ENCODE results near the gene FNTB.

DNA sequence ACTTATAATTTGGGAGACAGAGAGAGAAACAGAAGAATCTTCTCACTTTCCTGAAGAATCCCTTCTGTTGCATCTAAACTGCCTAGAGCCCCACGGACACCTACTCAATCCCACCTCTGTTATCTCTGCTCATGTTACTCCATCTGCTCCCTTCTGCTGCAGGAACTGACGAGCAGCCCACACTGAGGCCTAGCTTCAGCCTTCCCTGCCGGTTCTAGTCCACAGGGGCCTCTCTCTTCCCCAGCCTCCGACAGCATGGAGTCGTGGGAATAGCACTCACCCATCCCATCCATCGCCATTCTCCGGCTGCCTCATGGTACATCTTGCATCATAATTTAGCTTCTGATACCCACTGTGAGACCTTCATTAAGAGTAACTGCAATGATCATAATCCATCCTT lies 18.5 kb upstream of the FNTB start:
- TF ChIP-seq EZH2 (IDR thresholded peaks at IDR 0.05; ENCODE audit: low read depth, unreplicated experiment) (no peak), EZH2phosphoT487 (IDR thresholded peaks at IDR 0.05; ENCODE audit: unreplicated experiment) (no peak), JUNB (IDR thresholded peaks at IDR 0.05; ENCODE audit: unreplicated experiment) (no peak), NANOG (IDR thresholded peaks at IDR 0.05; ENCODE audit: borderline replicate concordance) (no peak)
- TF ChIP-seq, protein P1, sequence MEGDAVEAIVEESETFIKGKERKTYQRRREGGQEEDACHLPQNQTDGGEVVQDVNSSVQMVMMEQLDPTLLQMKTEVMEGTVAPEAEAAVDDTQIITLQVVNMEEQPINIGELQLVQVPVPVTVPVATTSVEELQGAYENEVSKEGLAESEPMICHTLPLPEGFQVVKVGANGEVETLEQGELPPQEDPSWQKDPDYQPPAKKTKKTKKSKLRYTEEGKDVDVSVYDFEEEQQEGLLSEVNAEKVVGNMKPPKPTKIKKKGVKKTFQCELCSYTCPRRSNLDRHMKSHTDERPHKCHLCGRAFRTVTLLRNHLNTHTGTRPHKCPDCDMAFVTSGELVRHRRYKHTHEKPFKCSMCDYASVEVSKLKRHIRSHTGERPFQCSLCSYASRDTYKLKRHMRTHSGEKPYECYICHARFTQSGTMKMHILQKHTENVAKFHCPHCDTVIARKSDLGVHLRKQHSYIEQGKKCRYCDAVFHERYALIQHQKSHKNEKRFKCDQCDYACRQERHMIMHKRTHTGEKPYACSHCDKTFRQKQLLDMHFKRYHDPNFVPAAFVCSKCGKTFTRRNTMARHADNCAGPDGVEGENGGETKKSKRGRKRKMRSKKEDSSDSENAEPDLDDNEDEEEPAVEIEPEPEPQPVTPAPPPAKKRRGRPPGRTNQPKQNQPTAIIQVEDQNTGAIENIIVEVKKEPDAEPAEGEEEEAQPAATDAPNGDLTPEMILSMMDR (conservative IDR thresholded peaks at IDR 0.05; ENCODE audit: low read depth in 2 of 2): no peak

Measured in GM23338 (cell line).